A172 (cell line): ENCODE data around the gene SYNPO2. TPM values are rescaled to one million over a fixed set of nuclear protein-coding genes. Genes with fewer than 3 reads are reported as not detected.

Experiments
- DNase-seq: peaks from one replicate; pipeline ENCODE4 v3.0.0-alpha.2; 2015; ENCODE audit warnings: low spot score
- total RNA-seq: library from RNA; depleted of rRNA; stranded (reverse); fragments of >200 nt; shearing (Covaris generic); gene quantifications from 2 replicates; pipeline ENCODE4 v1.2.3, GENCODE V29; 2014

SYNPO2 gene
- total RNA-seq, 1 experiment from 2014 or later, result 0.07 TPM

GRCh38 chr4:118881512-118882146, 7.0 kb upstream of the SYNPO2 start:
- no peak for DNase-seq

GRCh38 chr4:118883861-118884260, 4.8 kb upstream of the SYNPO2 start:
- DNase-seq, result no peak

- DNase-seq, result no peak
Measured at GRCh38 chr4:118884716-118885115, 3.9 kb upstream of the SYNPO2 start.

GRCh38 chr4:118889312-118889691, 648 bp downstream of the SYNPO2 start:
- DNase-seq, result no peak

GRCh38 chr4:118894034-118894433, 5.4 kb downstream of the SYNPO2 start:
- no peak for DNase-seq

GRCh38 chr4:118898221-118898620, 9.6 kb downstream of the SYNPO2 start:
- DNase-seq, result no peak

GRCh38 chr4:118898684-118899138, 10.1 kb downstream of the SYNPO2 start:
- no peak for DNase-seq

GRCh38 chr4:118904418-118904817, 15.8 kb downstream of the SYNPO2 start:
- no peak for DNase-seq

- DNase-seq, result no peak
Measured at GRCh38 chr4:118904935-118905334, 16.3 kb downstream of the SYNPO2 start.

- DNase-seq, result peak; percentile 13
Measured at GRCh38 chr4:118905566-118905965, 16.9 kb downstream of the SYNPO2 start.

GRCh38 chr4:118909173-118909956, 20.7 kb downstream of the SYNPO2 start:
- DNase-seq, result no peak

GRCh38 chr4:118910221-118910620, 21.6 kb downstream of the SYNPO2 start:
- DNase-seq, result no peak

- DNase-seq, result no peak
Measured at GRCh38 chr4:118911238-118911703, 22.6 kb downstream of the SYNPO2 start.

GRCh38 chr4:118915468-118915867, 26.8 kb downstream of the SYNPO2 start:
- no peak for DNase-seq

GRCh38 chr4:118916691-118917289, 28.1 kb downstream of the SYNPO2 start:
- DNase-seq, result no peak

- peak; percentile 12 for DNase-seq
Measured at GRCh38 chr4:118917582-118917981, 28.9 kb downstream of the SYNPO2 start.

GRCh38 chr4:118918388-118918787, 29.7 kb downstream of the SYNPO2 start:
- peak; percentile 82 for DNase-seq

GRCh38 chr4:118920247-118920646, 31.6 kb downstream of the SYNPO2 start:
- DNase-seq, result peak; percentile 14

GRCh38 chr4:118921786-118922185, 33.1 kb downstream of the SYNPO2 start:
- no peak for DNase-seq

GRCh38 chr4:118923891-118924290, 35.2 kb downstream of the SYNPO2 start:
- DNase-seq, result no peak

- no peak for DNase-seq
Measured at GRCh38 chr4:118927974-118928373, 39.3 kb downstream of the SYNPO2 start.

GRCh38 chr4:118930255-118930654, 41.6 kb downstream of the SYNPO2 start:
- no peak for DNase-seq

- no peak for DNase-seq
Measured at GRCh38 chr4:118931786-118932185, 43.1 kb downstream of the SYNPO2 start.
